C1 segment of cervical spinal cord (tissue), 14 donors: ENCODE measurements around the gene TBRG1.
"Not testable (repeated sequence)": the region's sequence is repeated elsewhere in the genome, so short reads cannot be mapped to it uniquely, and the experiment has no call there.

Experiments
- DNase-seq, 14 donors: peaks; one replicate each; lab custom pipeline; 2025; lab: John Stamatoyannopoulos, UW

TBRG1 gene, protein sequence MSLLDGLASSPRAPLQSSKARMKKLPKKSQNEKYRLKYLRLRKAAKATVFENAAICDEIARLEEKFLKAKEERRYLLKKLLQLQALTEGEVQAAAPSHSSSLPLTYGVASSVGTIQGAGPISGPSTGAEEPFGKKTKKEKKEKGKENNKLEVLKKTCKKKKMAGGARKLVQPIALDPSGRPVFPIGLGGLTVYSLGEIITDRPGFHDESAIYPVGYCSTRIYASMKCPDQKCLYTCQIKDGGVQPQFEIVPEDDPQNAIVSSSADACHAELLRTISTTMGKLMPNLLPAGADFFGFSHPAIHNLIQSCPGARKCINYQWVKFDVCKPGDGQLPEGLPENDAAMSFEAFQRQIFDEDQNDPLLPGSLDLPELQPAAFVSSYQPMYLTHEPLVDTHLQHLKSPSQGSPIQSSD

DNA sequence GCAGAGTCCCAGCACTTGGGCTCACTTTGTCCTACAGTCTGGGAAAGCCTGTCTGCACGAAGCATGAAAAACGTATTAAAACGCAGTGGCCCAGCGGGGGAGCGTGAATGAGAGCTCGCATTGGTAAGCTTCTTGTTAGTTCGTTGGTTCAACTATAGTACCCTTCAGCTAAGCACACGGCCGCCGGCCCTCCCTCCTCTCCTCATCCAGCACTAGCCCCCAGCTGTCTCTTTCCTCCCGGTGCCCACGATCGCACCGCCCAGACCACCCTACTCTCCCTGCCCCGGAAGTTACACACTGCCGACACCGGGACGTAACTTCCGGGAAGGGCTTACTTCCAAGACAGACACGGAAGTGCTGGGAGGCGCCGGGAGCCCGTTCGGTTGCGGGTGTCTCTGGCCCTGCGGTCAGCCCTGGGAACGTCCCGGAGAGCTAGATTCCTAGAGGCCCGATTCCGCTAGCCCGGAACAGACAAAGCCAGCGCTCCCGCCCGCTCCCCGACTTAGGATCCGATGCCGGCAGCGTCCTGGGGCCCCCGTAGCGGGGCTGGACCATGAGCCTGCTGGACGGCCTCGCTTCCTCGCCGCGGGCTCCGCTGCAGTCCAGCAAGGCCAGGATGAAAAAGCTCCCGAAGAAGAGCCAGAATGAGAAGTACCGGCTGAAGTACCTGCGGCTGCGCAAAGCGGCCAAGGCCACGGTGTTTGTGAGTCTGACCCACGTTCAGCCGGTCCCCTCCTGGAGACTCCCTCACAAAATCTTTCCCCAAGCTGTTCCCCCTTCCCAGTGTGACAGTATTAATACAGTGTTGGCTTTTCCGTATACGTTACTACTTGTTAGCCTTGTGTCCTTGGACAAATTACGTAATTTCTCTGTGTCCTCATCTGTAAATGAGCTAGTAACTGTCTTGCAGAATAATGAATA lies at the start of gene TBRG1:
Gene TBRG1, plus strand, starts transcription at position 334 of the 921 bp plus-strand sequence. Its CDS starts 220 bp downstream, at position 554.
- peak; percentile 16 to 90 (median 85) for DNase-seq

- DNase-seq = no peak
Measured at GRCh38 chr11:124577716-124578427, 44.8 kb upstream of the TBRG1 start.

- DNase-seq = no peak
Measured at GRCh38 chr11:124578761-124579160, 43.9 kb upstream of the TBRG1 start.

- DNase-seq = no peak
Measured at GRCh38 chr11:124581817-124582216, 40.8 kb upstream of the TBRG1 start.

DNA sequence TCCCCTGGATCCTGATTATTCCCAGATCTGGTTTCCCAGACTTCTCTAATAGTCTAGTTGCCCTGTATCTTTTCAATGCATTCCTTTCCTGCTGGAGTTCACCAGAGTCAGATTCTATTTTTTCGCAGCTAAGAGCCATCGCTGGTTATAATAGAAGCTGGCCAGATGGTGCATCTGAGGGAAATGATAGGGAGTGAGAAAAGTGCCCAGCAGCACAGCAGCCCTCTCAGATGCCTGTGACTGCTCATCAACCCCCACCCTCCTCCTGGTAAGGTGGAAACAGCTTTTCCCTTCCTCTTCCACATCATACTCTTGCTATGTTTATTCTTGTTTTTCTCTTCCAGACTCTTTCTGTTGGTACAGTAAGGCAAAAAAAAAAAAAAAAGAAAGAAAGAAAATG lies 40.1 kb upstream of the TBRG1 start:
- DNase-seq = no peak

GRCh38 chr11:124583781-124584180 lies 38.9 kb upstream of the TBRG1 start:
- no peak for DNase-seq

DNA sequence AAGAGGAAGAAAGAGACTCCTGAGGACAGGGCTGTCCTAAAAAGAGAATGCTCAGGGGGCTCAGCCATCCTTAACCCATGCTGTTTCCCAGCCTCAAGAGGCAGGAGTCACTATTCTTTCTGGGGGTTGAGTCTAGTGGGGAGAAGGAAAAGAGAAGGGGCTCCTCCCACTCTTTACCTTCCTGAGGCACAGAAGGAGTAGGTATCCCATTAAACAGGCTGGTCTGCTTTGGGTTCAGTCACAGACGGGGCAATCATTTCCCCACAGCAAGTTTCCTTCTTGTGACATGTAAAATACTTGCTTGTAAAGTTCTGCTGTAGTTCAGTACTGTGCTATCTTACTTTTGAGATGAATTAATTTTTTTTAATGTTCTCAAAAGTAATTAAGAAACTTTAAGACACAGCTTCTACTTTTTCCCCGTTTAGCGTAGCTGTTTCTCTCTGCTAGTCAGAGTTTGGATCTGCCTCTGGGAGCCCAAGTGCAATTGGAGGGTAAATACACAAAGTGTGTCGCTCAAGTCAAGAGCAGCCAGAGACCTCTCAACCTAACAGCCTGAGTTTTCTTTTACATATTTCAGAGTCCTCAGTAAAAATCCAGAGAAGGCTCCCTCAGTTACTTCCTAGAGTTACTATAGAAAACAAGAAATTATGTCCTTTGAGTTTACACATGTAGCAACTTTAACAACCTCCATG lies 37.8 kb upstream of the TBRG1 start:
- DNase-seq = no peak

DNA sequence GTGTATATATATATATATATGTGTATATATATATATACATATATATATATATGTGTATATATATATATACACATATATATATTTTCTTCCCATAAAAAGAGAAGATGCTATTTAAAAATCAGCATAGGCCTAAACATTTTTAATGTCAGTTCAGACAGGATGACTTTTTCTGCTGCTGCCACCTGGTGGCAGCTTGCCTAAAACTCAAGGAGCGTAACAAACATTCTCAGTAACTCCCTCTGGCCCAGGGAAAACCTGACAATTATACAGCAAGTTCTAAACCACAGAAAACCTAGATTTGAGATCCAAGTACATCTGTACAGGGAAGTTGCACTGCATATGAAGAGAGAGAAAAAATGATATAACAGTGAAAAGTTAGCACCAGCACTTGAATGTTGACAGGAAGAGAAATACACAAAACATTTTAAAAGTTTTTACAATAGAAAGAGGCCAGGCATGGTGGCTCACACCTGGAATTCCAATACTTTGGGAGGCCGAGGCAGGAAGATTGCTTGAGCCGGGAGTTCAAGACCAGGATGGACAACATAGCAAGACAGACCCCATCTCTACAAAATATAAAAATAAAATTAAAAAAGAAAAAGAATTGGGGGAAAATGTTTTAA lies 36.3 kb upstream of the TBRG1 start:
- DNase-seq = peak in 5 of 14 donors; percentile 1 to 22 (median 4)

DNA sequence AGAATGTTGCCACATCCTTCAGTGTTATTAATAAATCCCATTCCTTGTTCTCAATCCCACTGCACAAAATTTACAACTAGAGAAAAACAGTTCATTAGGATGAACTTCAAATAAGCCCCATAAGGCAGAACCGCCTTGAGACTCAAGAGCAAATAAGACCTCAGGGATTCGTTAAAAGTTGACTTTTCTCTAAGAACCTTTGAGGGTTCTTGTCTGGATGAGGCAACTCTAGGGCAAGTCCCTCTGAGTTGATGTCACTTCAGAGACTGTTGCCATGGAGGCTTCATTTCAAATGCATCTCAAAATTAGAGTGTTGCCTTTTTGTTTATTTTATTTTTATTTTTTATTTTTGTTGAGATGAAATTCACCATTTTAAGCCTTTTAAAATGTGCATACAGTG lies 31.2 kb upstream of the TBRG1 start:
- no peak for DNase-seq

- no peak for DNase-seq
Measured at GRCh38 chr11:124592627-124593026, 30.0 kb upstream of the TBRG1 start.

- no peak for DNase-seq
Measured at GRCh38 chr11:124595302-124595701, 27.4 kb upstream of the TBRG1 start.

- DNase-seq = no peak
Measured at GRCh38 chr11:124597626-124598025, 25.0 kb upstream of the TBRG1 start.

GRCh38 chr11:124600621-124601320 lies 21.9 kb upstream of the TBRG1 start:
- no peak for DNase-seq

DNA sequence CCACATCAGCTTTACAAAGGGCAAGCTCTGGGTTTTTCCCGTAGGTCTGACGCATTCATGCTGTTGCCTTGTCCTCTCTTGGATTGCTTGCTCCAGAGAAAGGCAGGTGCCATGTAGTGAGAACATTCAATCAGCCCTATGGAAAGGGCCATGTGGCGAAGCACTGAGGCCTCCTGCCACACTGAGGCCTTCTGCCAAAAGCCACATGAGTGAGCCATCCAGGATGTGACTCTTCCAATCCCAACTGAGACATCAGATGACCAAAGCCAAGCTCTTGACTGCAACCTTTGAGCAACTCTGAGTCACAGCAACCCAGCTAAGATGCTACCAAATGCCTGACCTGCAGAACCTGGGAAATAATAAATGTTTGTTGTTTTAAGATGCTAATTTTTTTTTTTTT lies 20.5 kb upstream of the TBRG1 start:
- no peak for DNase-seq

GRCh38 chr11:124602723-124603122 lies 19.9 kb upstream of the TBRG1 start:
- DNase-seq = not testable (repeated sequence)

GRCh38 chr11:124605719-124606118 lies 16.9 kb upstream of the TBRG1 start:
- DNase-seq = peak in 2 of 14 donors; percentile 4 to 9

DNA sequence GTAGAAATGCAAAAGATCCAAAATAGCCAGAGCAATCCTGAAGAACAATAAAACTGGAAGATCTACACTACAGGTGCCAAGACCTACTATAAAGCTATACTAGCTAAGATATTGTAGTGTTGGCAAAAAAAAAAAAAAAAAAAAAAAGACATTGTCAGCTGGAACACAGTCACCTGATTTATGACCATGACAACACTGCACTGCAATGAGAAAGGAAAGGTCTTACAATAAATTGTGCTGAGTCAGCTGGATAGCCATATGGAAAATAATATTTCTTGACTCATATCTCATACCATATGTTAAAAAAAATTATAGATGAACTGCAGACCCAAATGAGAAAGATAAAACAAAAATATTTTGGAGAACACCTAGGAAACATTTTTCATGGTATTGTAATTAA lies 14.5 kb upstream of the TBRG1 start:
- DNase-seq = no peak

- no peak for DNase-seq
Measured at GRCh38 chr11:124610295-124610694, 12.4 kb upstream of the TBRG1 start.

GRCh38 chr11:124611064-124611463 lies 11.6 kb upstream of the TBRG1 start, which contains the start of gene PANX3:
Gene PANX3 (plus strand): TSS chr11:124611428. CDS start chr11:124611557, 129 bp downstream.
- no peak for DNase-seq

GRCh38 chr11:124612045-124612444 lies 10.6 kb upstream of the TBRG1 start:
- DNase-seq = no peak
